Left ventricle myocardium inferior (tissue), 1 donor: Measurements from ENCODE around the gene LATS2. TPM values are rescaled to one million over a fixed set of nuclear protein-coding genes. Genes with fewer than 3 reads are reported as not detected.
A peak's percentile ranks its signal among the peaks of the same experiment; 100 is the strongest.

Source experiments
- DNase-seq: peaks from one replicate; pipeline ENCODE4 v3.0.0-alpha.2; 2020
- H3K27ac ChIP-seq: fragments of 200-600 bp; replicated peaks from 2 replicates; pipeline ENCODE4 v1.8.0; 2021
- H3K27me3 ChIP-seq: fragments of 200-600 bp; 2 replicates; pipeline ENCODE4 v1.8.0; 2021; ENCODE audit warnings: low read depth
- H3K36me3 ChIP-seq: fragments of 200-600 bp; 2 replicates; pipeline ENCODE4 v1.8.0; 2021
- H3K4me1 ChIP-seq: fragments of 200-600 bp; 2 replicates; pipeline ENCODE4 v1.8.0; 2021
- H3K4me3 ChIP-seq: fragments of 200-600 bp; 2 replicates; pipeline ENCODE4 v1.8.0; 2021; ENCODE audit warnings: mild to moderate bottlenecking, moderate library complexity
- H3K9me3 ChIP-seq: fragments of 200-600 bp; replicated peaks from 2 replicates; pipeline ENCODE4 v1.8.0; 2021
- CTCF ChIP-seq: fragments of 200-600 bp; IDR thresholded peaks from 2 replicates; pipeline ENCODE4 v1.8.0; 2021; ENCODE audit warnings: antibody characterized with exemption, mild to moderate bottlenecking, borderline replicate concordance
- intact Hi-C: fragments of 100-400 bp; cut with micrococcal nuclease; formaldehyde crosslinking; loops from one replicate; pipeline ENCODE4 v1.11.0; 2022
- total RNA-seq: library from RNA; stranded (reverse); fragmentation: NEBNext Ultra II Directional; extraction: Animal tissue kit (Norgen Biotek cat#: 25700); gene quantifications from one replicate; pipeline ENCODE4 v1.2.1, GENCODE V29; 2021
- donor health status: DM: no; HTN: yes; CAD: no; lungs with severe emphysema.

Gene LATS2
- total RNA-seq, 1 donor from 2014 or later, result 20.2 TPM

GRCh38 chr13:21078501-21078900 lies 17.1 kb upstream of the LATS2 start:
- no peak for DNase-seq
- TF ChIP-seq CTCF, result no peak
- Histone ChIP-seq H3K9me3 (no peaks in the 10 kb centered on the region), H3K4me1 (peaks cover 30% of the 10 kb centered on the region), H3K27ac (no peak overlapping the region), H3K27me3 (no peaks in the 10 kb centered on the region), H3K36me3 (no peaks in the 10 kb centered on the region), H3K4me3 (no peak overlapping the region)
- intact Hi-C loops, result no loop called here

DNA sequence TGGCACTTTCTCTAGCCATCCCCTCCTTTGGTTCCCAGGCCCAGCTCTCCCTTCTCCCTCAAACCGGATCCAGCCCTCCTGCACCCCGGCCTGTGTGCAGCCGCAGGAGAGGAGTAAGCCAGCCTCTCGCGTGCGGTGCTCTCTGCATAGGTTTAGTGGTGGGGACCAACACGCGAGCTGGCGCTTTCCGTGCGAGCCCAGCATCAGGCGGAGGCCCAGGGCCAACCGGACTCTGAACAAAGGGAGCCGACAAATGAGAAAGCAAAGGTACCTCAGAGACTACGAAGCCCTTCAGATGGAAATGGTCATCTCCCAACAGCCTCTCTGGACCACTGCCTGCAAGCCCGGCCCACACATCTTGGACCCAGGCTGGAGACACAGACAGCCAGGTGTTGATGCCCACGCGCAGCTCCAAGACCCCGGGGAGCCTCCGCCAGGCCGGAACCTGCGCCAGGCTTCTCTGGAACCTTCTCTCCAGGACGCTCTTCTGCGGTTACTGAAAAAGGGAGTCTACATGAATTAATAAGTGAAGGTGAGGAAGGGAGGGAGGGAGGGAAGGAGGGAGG lies 16.5 kb upstream of the LATS2 start:
- DNase-seq, result no peak
- Histone ChIP-seq H3K9me3 (no peaks in the 10 kb centered on the region), H3K4me3 (no peak overlapping the region), H3K27me3 (no peaks in the 10 kb centered on the region), H3K36me3 (no peaks in the 10 kb centered on the region), H3K27ac (no peak overlapping the region), H3K4me1 (peaks cover 30% of the 10 kb centered on the region)
- no peak for TF ChIP-seq CTCF
- intact Hi-C loops, result no loop called here

DNA sequence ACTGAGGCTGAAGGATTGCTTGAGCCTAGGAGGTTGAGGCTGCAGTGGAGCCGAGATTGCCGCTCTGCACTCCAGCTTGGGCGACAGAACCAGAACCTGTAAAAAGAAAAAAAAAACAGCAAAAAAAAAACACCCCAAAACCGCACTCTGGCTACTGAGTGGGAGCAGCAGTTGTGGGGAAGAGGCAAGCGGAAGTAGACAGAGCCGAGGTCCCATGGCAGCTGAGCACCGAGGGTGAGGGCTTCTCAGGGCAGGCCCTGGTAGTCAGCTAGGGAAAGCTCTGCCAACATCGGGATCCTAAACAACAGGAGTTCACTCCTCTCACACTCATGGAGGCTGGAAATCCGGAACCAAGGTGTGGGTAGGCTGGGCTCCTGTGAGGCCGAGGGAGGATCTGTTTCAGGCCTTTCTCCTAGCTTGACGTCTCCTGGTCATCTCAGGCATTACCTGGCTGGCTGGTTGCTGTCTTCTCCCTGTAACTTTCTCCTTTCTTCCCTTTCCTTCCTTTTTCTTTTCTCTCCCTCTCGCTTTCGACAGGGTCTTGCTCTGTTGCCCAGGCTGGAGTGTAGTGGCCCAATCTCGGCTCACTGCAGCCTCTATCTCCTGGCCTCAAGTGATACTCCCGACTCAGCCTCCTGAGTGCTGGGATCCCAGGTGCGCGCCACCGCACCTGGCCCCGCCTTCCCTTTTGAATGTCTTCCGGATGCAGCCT lies 15.8 kb upstream of the LATS2 start:
- no peak for DNase-seq
- intact Hi-C loops, result no loop called here
- Histone ChIP-seq H3K9me3 (no peaks in the 10 kb centered on the region), H3K27me3 (no peaks in the 10 kb centered on the region), H3K27ac (no peak overlapping the region), H3K4me1 (peaks cover 30% of the 10 kb centered on the region), H3K4me3 (no peak overlapping the region), H3K36me3 (no peaks in the 10 kb centered on the region)
- no peak for TF ChIP-seq CTCF

GRCh38 chr13:21076253-21076652 lies 14.9 kb upstream of the LATS2 start:
- intact Hi-C loops, result no loop called here
- no peaks in the 10 kb centered on the region for H3K27me3 ChIP-seq
- no peaks in the 10 kb centered on the region for H3K36me3 ChIP-seq
- peak overlapping the region; percentile 74 for H3K4me3 ChIP-seq
- H3K27ac ChIP-seq, result peak overlapping the region; percentile 84
- TF ChIP-seq CTCF, result no peak
- H3K4me1 ChIP-seq, result peaks cover 30% of the 10 kb centered on the region
- no peak for DNase-seq
- no peaks in the 10 kb centered on the region for H3K9me3 ChIP-seq

- no peak for TF ChIP-seq CTCF
- Histone ChIP-seq H3K27ac (peak overlapping the region; percentile 84), H3K9me3 (no peaks in the 10 kb centered on the region), H3K27me3 (no peaks in the 10 kb centered on the region), H3K36me3 (no peaks in the 10 kb centered on the region), H3K4me1 (peaks cover 30% of the 10 kb centered on the region), H3K4me3 (peak overlapping the region; percentile 74)
- DNase-seq, result peak; percentile 53
- intact Hi-C loops, result no loop called here
Observed at GRCh38 chr13:21075379-21076249, 14.2 kb upstream of the LATS2 start.
